Colonic mucosa (tissue), 4 donors: ENCODE results near the gene ZSCAN1. TPM values are rescaled to one million over a fixed set of nuclear protein-coding genes. Genes with fewer than 3 reads are reported as not detected.

Experiments
- DNase-seq: peaks from one replicate; pipeline ENCODE4 v3.0.0-alpha.2; 2020
- H3K27ac ChIP-seq: fragments of 200-600 bp; one replicate; pipeline ENCODE4 v1.8.0; 2021
- H3K27me3 ChIP-seq: fragments of 200-600 bp; one replicate; pipeline ENCODE4 v1.8.0; 2021
- H3K36me3 ChIP-seq: fragments of 200-600 bp; one replicate; pipeline ENCODE4 v1.8.0; 2021
- H3K4me1 ChIP-seq: fragments of 200-600 bp; one replicate; pipeline ENCODE4 v1.8.0; 2021; ENCODE audit warnings: mild to moderate bottlenecking
- H3K4me3 ChIP-seq: fragments of 200-600 bp; one replicate; pipeline ENCODE4 v1.8.0; 2021
- H3K9ac ChIP-seq, 2 donors: one replicate each; pipeline ENCODE4 v1.7.0; 2013; ENCODE audit warnings: control low read depth in 2 of 2, low read depth in 2 of 2, low read length in 2 of 2
- H3K9me3 ChIP-seq: fragments of 200-600 bp; one replicate; pipeline ENCODE4 v1.8.0; 2021
- CTCF ChIP-seq: fragments of 200-600 bp; IDR thresholded peaks from one replicate; pipeline ENCODE4 v1.8.0; 2022; ENCODE audit warnings: antibody characterized with exemption, mild to moderate bottlenecking
- intact Hi-C: fragments of 100-400 bp; cut with DNase I; formaldehyde crosslinking; loops from one replicate; pipeline ENCODE4 v1.14.1; 2022
- total RNA-seq, 2 donors: library from RNA; stranded (reverse); fragmentation: NEBNext Ultra II Directional in 1 of 2; extraction: Animal tissue kit (Norgen Biotek cat#: 25700) in 1 of 2; gene quantifications; one replicate each; pipeline ENCODE4 v1.2.1, GENCODE V29; 2021
- donor health status: healthy.
- donor health status: DM: no; HTN: no; CAD: no.
- donor health status: DM: no; HTN: no; CAD: no.

Gene ZSCAN1
- total RNA-seq, 2 donors from 2014 or later = not detected

- TF ChIP-seq CTCF = no peak
- DNase-seq = no peak
- Histone ChIP-seq H3K27me3 (no peaks in the 10 kb centered on the region), H3K36me3 (no peaks in the 10 kb centered on the region), H3K9ac (no peak overlapping the region), H3K27ac (no peak overlapping the region), H3K4me1 (no peaks in the 10 kb centered on the region), H3K9me3 (no peaks in the 10 kb centered on the region), H3K4me3 (no peak overlapping the region)
- intact Hi-C loops = no loop called here
Observed at GRCh38 chr19:58034477-58034793, 610 bp downstream of the ZSCAN1 start.

GRCh38 chr19:58035863-58036262 is 2.0 kb downstream of the ZSCAN1 start:
- Histone ChIP-seq H3K4me3 (no peak overlapping the region), H3K27ac (no peak overlapping the region), H3K4me1 (no peaks in the 10 kb centered on the region), H3K9ac (no peak overlapping the region), H3K27me3 (no peaks in the 10 kb centered on the region), H3K9me3 (no peaks in the 10 kb centered on the region), H3K36me3 (no peaks in the 10 kb centered on the region)
- DNase-seq = no peak
- intact Hi-C loops = no loop called here
- TF ChIP-seq CTCF = no peak

GRCh38 chr19:58037927-58038687 is 4.3 kb downstream of the ZSCAN1 start:
- no peak overlapping the region for H3K27ac ChIP-seq
- intact Hi-C loops = no loop called here
- H3K4me3 ChIP-seq = no peak overlapping the region
- H3K27me3 ChIP-seq = no peaks in the 10 kb centered on the region
- no peak for DNase-seq
- no peak for TF ChIP-seq CTCF
- no peaks in the 10 kb centered on the region for H3K4me1 ChIP-seq
- no peak overlapping the region for H3K9ac ChIP-seq
- no peaks in the 10 kb centered on the region for H3K9me3 ChIP-seq
- H3K36me3 ChIP-seq = no peaks in the 10 kb centered on the region

DNA sequence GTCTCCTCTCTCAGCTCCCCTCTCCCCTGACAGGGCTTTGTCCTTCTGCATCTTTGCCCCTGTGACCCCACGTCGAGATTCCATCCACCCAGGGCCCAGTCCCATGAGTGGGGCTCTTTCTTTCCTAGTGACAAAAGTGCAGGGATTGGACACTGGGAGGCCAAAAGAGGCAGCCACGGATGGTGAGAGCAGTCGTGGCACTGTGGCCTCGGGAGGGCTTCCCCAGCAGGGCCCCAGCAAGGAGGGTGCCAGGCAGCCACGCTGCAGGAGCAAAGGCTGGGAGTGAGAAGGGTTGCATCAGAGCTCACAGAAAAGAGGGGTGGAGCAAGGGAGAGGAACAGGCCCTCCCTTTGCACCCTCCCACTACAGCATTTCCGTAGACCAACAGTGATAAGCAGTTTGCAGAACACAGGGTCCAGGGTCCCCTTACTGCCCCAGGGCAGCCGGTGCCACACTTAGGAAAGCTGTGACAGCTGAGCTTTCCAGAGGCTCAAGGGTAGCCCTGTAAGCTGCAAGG is 4.9 kb downstream of the ZSCAN1 start:
- H3K4me3 ChIP-seq = no peak overlapping the region
- no peak for DNase-seq

GRCh38 chr19:58040751-58041525 is 7.1 kb downstream of the ZSCAN1 start:
- DNase-seq = no peak
- H3K4me3 ChIP-seq = no peak overlapping the region
- no peaks in the 10 kb centered on the region for H3K4me1 ChIP-seq
- H3K27ac ChIP-seq = no peak overlapping the region
- no peaks in the 10 kb centered on the region for H3K36me3 ChIP-seq
- no peaks in the 10 kb centered on the region for H3K9me3 ChIP-seq
- no peaks in the 10 kb centered on the region for H3K27me3 ChIP-seq
- intact Hi-C loops = no loop called here
- H3K9ac ChIP-seq = no peak overlapping the region
- TF ChIP-seq CTCF = no peak

More for the DNA sequence above, 4.9 kb downstream of the ZSCAN1 start:
- intact Hi-C loops = no loop called here
- H3K4me1 ChIP-seq = no peaks in the 10 kb centered on the region
- H3K27ac ChIP-seq = no peak overlapping the region
- no peaks in the 10 kb centered on the region for H3K27me3 ChIP-seq
- no peaks in the 10 kb centered on the region for H3K9me3 ChIP-seq
- no peaks in the 10 kb centered on the region for H3K36me3 ChIP-seq
- TF ChIP-seq CTCF = no peak
- no peak overlapping the region for H3K9ac ChIP-seq
